Loucy (cell line): ENCODE data around the gene TAF12.

Source experiments
- H2AFZ ChIP-seq: fragments of 200-600 bp; sonication (generic); 2 replicates; pipeline ENCODE4 v1.6.0; 2016; ENCODE audit warnings: antibody characterized with exemption, mild to moderate bottlenecking, low read length, moderate library complexity
- H3F3A ChIP-seq: fragments of 200-600 bp; 2 replicates; pipeline ENCODE4 v1.6.0; 2016; ENCODE audit warnings: antibody characterized with exemption, low read depth, mild to moderate bottlenecking
- H3K27me3 ChIP-seq: fragments of 200-600 bp; sonication (generic); 2 replicates; pipeline ENCODE4 v1.6.1; 2014; ENCODE audit warnings: low read length, mild to moderate bottlenecking; ENCODE audit not compliant: insufficient read depth, poor library complexity, severe bottlenecking
- H3K36me3 ChIP-seq: fragments of 200-600 bp; sonication (generic); 2 replicates; pipeline ENCODE4 v1.6.1; 2016; ENCODE audit warnings: low read length; ENCODE audit not compliant: insufficient read depth
- H3K4me1 ChIP-seq: fragments of 200-600 bp; sonication (generic); 2 replicates; pipeline ENCODE4 v1.5.1; 2014; ENCODE audit warnings: low read length, mild to moderate bottlenecking; ENCODE audit not compliant: insufficient read depth, poor library complexity, severe bottlenecking
- H3K4me2 ChIP-seq: fragments of 200-600 bp; sonication (generic); 2 replicates; pipeline ENCODE4 v1.6.0; 2014; ENCODE audit warnings: antibody characterized with exemption, low read length, low read depth, mild to moderate bottlenecking; ENCODE audit not compliant: poor library complexity, severe bottlenecking
- H3K4me3 ChIP-seq: fragments of 200-600 bp; sonication (generic); 2 replicates; pipeline ENCODE4 v1.5.1; 2014; ENCODE audit warnings: low read length, mild to moderate bottlenecking, mixed read lengths; ENCODE audit not compliant: poor library complexity, severe bottlenecking
- H3K79me2 ChIP-seq: fragments of 200-600 bp; sonication (generic); 2 replicates; pipeline ENCODE4 v1.6.1; 2014; ENCODE audit warnings: low read length; ENCODE audit not compliant: insufficient read depth
- H3K9ac ChIP-seq: fragments of 200-600 bp; sonication (generic); 2 replicates; pipeline ENCODE4 v1.6.0; 2014; ENCODE audit warnings: mild to moderate bottlenecking, low read depth, low read length, moderate library complexity; ENCODE audit not compliant: poor library complexity, severe bottlenecking
- H3K9me2 ChIP-seq: fragments of 200-600 bp; sonication (generic); replicated peaks from 2 replicates; pipeline ENCODE4 v1.6.1; 2016; ENCODE audit warnings: low read depth, low read length, mixed read lengths
- H3K9me3 ChIP-seq: fragments of 200-600 bp; sonication (generic); 2 replicates; pipeline ENCODE4 v1.6.1; 2014; ENCODE audit warnings: mild to moderate bottlenecking, antibody characterized with exemption, low read length, low read depth; ENCODE audit not compliant: insufficient read depth
- H4K20me1 ChIP-seq: fragments of 200-600 bp; sonication (generic); 2 replicates; pipeline ENCODE4 v1.6.0; 2014; ENCODE audit warnings: antibody characterized with exemption, low read length, mild to moderate bottlenecking; ENCODE audit not compliant: insufficient read depth, poor library complexity, severe bottlenecking
- CTCF ChIP-seq: fragments of 200-600 bp; sonication (generic); conservative IDR thresholded peaks from 2 replicates; pipeline ENCODE4 v1.5.1; 2014; ENCODE audit warnings: mild to moderate bottlenecking, antibody characterized with exemption, low read length
- EZH2phosphoT487 ChIP-seq: fragments of 200-600 bp; IDR thresholded peaks from 2 replicates; pipeline ENCODE4 v1.6.1; 2018; ENCODE audit warnings: antibody characterized with exemption, mild to moderate bottlenecking, moderate library complexity, borderline replicate concordance

The TAF12 gene

GRCh38 chr1:28604962-28605361 lies 37.9 kb downstream of the TAF12 start:
- Histone ChIP-seq H4K20me1 (no peaks in the 10 kb centered on the region), H3K4me3 (no peak overlapping the region), H3K9me3 (no peaks in the 10 kb centered on the region), H3K9ac (no peak overlapping the region), H3K4me1 (no peaks in the 10 kb centered on the region), H3K36me3 (no peaks in the 10 kb centered on the region), H3F3A (no peaks in the 10 kb centered on the region), H3K79me2 (no peaks in the 10 kb centered on the region), H3K27me3 (no peaks in the 10 kb centered on the region), H3K9me2 (no peaks in the 10 kb centered on the region), H3K4me2 (no peak overlapping the region), H2AFZ (no peak overlapping the region)
- TF ChIP-seq CTCF: no peak
- no peak for TF ChIP-seq EZH2phosphoT487

- no peaks in the 10 kb centered on the region for H3K27me3 ChIP-seq
- no peaks in the 10 kb centered on the region for H3K4me1 ChIP-seq
- TF ChIP-seq CTCF (no peak), EZH2phosphoT487 (no peak)
- no peak overlapping the region for H3K9ac ChIP-seq
- H4K20me1 ChIP-seq: no peaks in the 10 kb centered on the region
- H3K36me3 ChIP-seq: no peaks in the 10 kb centered on the region
- no peaks in the 10 kb centered on the region for H3F3A ChIP-seq
- H3K79me2 ChIP-seq: no peaks in the 10 kb centered on the region
- H3K4me3 ChIP-seq: no peak overlapping the region
- no peak overlapping the region for H2AFZ ChIP-seq
- H3K9me3 ChIP-seq: no peaks in the 10 kb centered on the region
- no peak overlapping the region for H3K4me2 ChIP-seq
- no peaks in the 10 kb centered on the region for H3K9me2 ChIP-seq
Observed at GRCh38 chr1:28604411-28604810, 38.5 kb downstream of the TAF12 start.

GRCh38 chr1:28602536-28603439 lies 40.1 kb downstream of the TAF12 start:
- H3K9ac ChIP-seq: no peak overlapping the region

More at GRCh38 chr1:28602536-28603439, 40.1 kb downstream of the TAF12 start:
- no peaks in the 10 kb centered on the region for H3K9me2 ChIP-seq
- H3K4me3 ChIP-seq: no peak overlapping the region
- H3K9me3 ChIP-seq: no peaks in the 10 kb centered on the region
- no peaks in the 10 kb centered on the region for H3K79me2 ChIP-seq
- H3K4me1 ChIP-seq: no peaks in the 10 kb centered on the region
- H3F3A ChIP-seq: no peaks in the 10 kb centered on the region
- H3K27me3 ChIP-seq: no peaks in the 10 kb centered on the region
- no peak overlapping the region for H2AFZ ChIP-seq
- H3K36me3 ChIP-seq: no peaks in the 10 kb centered on the region
- no peaks in the 10 kb centered on the region for H4K20me1 ChIP-seq
- peak; percentile 89 for TF ChIP-seq CTCF
- no peak for TF ChIP-seq EZH2phosphoT487
- no peak overlapping the region for H3K4me2 ChIP-seq
